ENCODE results near the gene VTI1A.

The VTI1A gene

DNA sequence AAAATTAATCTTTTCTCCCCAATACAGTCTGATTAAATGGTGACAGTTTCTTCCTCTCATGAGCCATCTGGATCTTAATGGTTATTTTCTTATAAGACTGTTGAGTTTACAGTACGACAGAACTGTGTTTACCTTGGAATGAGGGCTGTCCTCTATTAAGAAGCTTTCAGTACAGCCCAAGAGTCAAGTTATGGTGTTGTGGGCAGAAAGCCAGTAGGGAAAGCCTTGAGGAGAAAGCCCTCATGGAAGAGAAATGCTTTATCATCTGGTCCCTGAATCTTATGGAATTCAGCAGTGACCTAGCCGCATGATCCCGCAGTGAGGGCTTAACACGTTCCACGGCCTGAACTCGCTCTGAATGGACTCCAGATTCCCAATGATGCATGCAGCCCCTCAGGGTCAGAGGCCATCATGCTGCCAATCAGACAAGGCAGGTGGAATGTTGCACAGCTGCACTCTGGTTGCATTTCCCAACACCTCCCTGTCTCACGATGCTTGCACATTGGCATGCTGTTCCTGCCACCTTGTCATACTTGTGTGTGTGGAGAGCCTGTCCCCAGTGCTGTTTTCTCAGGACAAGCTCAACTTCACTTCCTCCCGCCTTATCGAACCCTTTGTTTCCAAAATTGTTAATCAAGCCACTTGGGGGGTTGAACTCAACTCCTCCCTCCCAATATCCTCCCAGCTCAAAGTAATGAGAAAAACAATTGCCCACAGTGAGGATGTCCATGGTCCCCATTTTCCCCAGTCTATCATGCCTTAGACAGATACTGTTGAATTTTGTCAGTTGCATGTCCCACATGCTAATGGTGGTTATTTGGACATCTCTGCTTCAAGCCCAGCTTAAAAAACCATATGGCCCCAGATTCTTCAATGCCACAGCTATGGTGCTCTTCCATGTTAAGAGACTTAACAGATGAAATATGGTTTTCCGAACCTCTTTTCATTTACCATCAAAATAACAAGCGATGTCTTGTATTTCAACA is 291.9 kb downstream of the VTI1A start:
- H3K4me3 Mint-ChIP-seq, result no peak overlapping the region
- H3K4me1 Mint-ChIP-seq (ENCODE audit: low read depth), result no peaks in the 10 kb centered on the region
- H3K36me3 Mint-ChIP-seq (ENCODE audit: low read depth), result peaks cover 35% of the 10 kb centered on the region
- peaks cover 5% of the 10 kb centered on the region for H3K9me3 Mint-ChIP-seq
- H3K27ac Mint-ChIP-seq, result no peak overlapping the region
- no peaks in the 10 kb centered on the region for H3K27me3 Mint-ChIP-seq

DNA sequence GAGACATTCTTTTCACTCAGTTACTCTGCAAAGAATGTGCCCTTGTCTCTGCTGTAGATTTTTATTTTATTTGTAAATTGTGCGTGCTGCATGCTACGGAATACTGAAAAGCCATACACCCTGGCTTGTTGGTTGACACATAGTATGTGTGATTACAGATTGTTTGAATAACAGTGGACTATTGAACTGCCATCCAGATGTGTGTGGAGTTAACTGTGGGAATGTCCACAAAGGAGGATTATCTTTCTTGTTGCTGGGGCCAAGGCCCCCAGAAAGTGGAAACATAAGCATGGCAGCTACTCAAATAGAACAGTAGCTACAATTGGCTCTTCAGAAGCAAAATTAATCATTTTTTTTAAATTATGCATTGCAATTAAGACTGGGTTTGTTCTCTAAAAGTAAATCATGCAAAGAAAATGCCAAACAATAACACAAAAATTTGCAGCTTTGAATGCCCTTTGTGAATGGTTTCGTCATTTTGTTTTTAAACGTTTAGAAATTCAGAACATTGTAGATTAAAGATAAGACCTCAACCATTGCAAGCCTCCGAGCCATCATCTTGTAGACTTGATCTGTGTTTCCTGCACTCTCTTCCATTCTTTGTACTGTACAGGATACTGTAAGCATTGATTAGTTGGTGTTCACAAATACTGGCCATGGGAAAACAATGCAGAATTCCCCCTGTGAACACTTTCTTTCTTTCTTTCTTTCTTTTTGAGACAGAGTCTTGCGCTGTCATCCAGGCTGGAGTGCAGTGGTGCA is 292.8 kb downstream of the VTI1A start:
- H3K36me3 Mint-ChIP-seq (ENCODE audit: low read depth), result peaks cover 31% of the 10 kb centered on the region
- H3K4me1 Mint-ChIP-seq (ENCODE audit: low read depth), result no peaks in the 10 kb centered on the region
- H3K4me3 Mint-ChIP-seq, result no peak overlapping the region

DNA sequence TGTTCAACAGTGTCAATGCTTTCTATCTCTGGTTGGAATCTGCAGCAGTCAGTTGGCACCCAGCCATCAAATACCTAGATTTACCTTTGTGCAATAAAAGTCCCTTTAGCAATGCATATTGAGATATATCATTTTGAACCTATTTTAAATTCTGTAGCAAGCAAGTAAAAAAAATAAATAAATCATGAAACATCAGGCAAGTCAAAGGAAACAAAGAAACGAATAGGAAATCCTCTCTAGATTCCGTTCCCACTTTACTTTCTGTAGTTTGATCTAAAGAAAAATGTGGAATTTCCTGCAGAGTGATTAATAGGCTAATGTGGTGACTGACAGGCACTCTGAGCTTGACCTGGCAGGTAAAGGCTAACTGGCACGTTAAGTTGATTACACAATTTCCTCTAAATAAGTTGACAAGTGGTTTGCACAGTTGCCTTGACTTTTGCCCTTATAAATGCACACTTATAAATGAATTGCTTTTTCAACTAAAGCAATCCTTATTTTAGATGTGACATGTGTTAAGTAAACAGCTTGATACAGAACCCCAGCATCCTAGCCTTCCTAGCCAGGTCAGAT is 294.9 kb downstream of the VTI1A start:
- H3K9me3 Mint-ChIP-seq, result peaks cover 5% of the 10 kb centered on the region
- H3K27me3 Mint-ChIP-seq, result no peaks in the 10 kb centered on the region
- no peak overlapping the region for H3K4me3 Mint-ChIP-seq
- H3K36me3 Mint-ChIP-seq (ENCODE audit: low read depth), result peaks cover 32% of the 10 kb centered on the region
- no peak overlapping the region for H3K27ac Mint-ChIP-seq
- no peaks in the 10 kb centered on the region for H3K4me1 Mint-ChIP-seq (ENCODE audit: low read depth)

More for the DNA sequence above, 292.8 kb downstream of the VTI1A start:
- Mint-ChIP-seq H3K27ac (no peak overlapping the region), H3K27me3 (no peaks in the 10 kb centered on the region), H3K9me3 (peaks cover 5% of the 10 kb centered on the region)

DNA sequence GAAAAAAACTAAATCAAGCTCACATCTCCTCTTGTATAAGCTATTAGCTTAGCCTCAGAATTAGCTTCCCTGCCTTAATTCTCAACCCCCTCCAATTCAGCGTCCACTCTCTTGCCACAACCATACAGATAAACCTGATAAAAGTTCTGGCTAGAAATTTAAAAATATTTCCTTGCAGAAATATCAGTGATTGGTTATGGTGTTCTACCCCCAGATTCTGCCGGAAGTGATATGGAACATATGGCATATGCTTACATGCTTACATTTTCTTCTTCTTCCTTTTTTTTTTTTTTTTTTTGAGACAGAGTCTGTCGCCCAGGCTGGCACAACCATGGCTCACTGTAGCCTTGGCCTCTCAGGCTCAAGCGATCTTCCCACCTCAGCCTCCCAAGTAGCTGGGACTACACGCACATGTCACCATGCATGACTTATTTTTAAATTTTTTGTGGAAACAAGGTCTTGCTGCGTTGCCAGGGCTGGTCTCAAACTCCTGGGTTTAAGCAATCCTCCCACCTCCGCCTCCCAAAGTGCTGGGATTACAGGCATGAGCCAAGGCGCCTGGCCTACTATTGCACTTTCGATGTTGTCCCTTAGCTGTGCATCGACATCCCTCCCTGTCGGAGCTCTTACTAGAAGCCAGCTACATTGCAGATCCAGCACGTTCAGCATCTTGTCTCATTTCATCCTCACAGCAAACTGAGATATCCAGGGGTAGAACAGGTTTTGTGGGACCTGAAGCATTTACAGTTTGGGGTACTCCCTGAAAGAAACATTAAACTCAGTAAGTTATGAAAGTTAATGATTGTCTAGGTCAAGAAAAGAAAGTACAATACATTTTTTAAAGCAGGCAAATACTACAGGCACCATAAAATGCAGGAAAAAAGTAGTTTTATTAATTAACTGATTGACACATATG is 297.4 kb downstream of the VTI1A start:
- H3K27ac Mint-ChIP-seq, result no peak overlapping the region

DNA sequence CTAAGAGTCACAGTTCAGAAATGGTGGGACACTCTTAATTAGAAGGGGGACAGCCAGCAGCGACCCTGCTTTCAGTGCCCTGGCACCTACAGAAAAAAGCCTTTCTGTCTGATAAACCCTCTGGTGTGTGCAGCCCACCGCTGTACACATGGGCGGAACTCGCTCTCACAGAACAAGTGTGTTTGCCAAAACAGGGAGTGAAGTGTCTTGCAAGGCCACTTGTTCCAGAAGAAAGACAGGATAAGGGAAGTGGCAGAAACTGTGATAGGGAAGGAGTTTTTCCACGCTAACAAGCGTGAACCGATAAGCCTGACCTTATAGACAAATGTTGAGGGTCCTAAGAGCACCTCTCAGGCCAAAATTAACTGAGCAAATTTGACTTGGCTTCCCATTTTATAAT is 299.3 kb downstream of the VTI1A start:
- no peak overlapping the region for H3K27ac Mint-ChIP-seq
- H3K27me3 Mint-ChIP-seq, result no peaks in the 10 kb centered on the region
- H3K4me3 Mint-ChIP-seq, result no peak overlapping the region
- peaks cover 8% of the 10 kb centered on the region for H3K36me3 Mint-ChIP-seq (ENCODE audit: low read depth)
- no peaks in the 10 kb centered on the region for H3K4me1 Mint-ChIP-seq (ENCODE audit: low read depth)
- no peaks in the 10 kb centered on the region for H3K9me3 Mint-ChIP-seq

More for the DNA sequence above, 297.4 kb downstream of the VTI1A start:
- H3K4me1 Mint-ChIP-seq (ENCODE audit: low read depth), result no peaks in the 10 kb centered on the region
- H3K9me3 Mint-ChIP-seq, result peaks cover 1% of the 10 kb centered on the region
- no peak overlapping the region for H3K4me3 Mint-ChIP-seq
- no peaks in the 10 kb centered on the region for H3K27me3 Mint-ChIP-seq
- peaks cover 14% of the 10 kb centered on the region for H3K36me3 Mint-ChIP-seq (ENCODE audit: low read depth)

DNA sequence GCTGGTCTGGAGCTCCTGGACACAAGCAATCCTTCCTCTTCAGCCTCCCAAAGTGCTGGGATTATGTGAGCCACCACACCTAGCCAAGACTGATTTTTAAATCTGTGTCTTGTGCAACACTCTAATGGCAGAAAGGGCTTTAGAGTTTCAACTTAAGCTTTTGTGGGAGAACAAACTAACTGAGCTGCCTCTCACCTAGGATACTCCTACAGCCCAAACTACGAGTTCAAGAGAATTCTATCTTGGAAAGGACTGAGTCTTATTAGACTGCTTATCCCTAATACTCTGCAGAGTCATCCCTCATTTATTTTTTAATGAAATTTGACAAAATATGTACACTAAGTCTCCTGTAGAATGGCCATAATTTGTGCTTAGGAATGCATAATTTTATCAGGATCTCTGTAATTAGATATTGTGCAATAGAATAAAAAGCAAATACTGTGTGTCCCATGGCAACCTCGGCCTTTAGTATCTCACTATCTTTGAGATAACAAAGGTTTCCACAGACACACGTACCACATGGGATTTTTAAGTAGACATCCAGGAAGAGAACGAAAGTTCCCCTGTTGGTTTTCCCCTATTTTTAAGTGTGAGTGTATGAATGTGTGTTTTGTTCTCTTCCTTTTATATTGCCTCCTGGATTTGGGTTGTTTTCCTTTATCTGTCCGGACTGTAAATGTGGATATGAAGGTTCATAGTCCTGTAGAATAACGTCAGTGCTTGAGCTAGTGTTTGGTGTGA is 303.6 kb downstream of the VTI1A start:
- Mint-ChIP-seq H3K27ac (no peak overlapping the region), H3K36me3 (ENCODE audit: low read depth) (peaks cover 14% of the 10 kb centered on the region), H3K9me3 (no peaks in the 10 kb centered on the region), H3K4me3 (no peak overlapping the region), H3K27me3 (no peaks in the 10 kb centered on the region), H3K4me1 (ENCODE audit: low read depth) (no peaks in the 10 kb centered on the region)

DNA sequence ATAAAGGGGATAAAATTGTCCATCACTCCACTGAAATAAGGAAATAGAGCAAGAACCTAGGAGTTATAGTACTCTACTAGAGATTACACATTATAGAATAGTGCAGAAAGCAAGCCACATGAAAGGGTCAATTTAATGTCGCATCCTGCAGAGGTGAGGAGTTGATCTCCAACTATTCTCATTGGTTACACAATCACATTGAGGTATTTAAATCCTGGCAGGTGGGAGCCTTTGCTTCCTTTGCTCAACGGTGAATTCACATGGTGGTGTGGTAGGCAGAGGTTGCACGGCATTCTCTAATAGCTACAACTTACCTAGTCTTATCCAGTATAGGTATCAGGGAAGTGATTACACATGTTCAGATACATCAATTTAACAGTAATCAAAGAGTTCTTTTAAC is 304.6 kb downstream of the VTI1A start:
- H3K9me3 Mint-ChIP-seq, result no peaks in the 10 kb centered on the region
- no peaks in the 10 kb centered on the region for H3K27me3 Mint-ChIP-seq
- no peaks in the 10 kb centered on the region for H3K4me1 Mint-ChIP-seq (ENCODE audit: low read depth)
- H3K36me3 Mint-ChIP-seq (ENCODE audit: low read depth), result peaks cover 10% of the 10 kb centered on the region
- H3K4me3 Mint-ChIP-seq, result no peak overlapping the region
- H3K27ac Mint-ChIP-seq, result no peak overlapping the region

DNA sequence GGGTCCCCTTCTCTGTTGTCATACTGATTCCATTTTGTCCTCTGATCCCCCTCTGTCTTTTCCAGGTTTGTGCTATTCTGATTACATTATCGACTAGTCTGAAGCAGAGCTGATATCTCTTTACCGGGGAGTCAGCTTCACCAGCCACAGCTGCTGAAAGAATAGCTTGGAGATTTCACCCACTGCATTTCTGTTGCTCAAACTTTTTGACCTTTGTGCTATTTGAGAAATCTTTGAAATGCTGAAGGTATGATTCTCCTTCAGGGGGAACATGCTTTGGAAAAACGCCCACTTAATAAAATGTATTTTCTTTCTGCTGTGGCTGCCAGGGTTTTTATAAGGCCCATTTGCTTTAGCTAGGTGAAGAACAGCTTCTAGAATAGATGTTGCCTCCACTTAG is 305.3 kb downstream of the VTI1A start:
- H3K4me1 Mint-ChIP-seq (ENCODE audit: low read depth), result no peaks in the 10 kb centered on the region
- no peaks in the 10 kb centered on the region for H3K27me3 Mint-ChIP-seq
- no peaks in the 10 kb centered on the region for H3K9me3 Mint-ChIP-seq
- H3K4me3 Mint-ChIP-seq, result no peak overlapping the region
- H3K27ac Mint-ChIP-seq, result no peak overlapping the region
- peaks cover 10% of the 10 kb centered on the region for H3K36me3 Mint-ChIP-seq (ENCODE audit: low read depth)

DNA sequence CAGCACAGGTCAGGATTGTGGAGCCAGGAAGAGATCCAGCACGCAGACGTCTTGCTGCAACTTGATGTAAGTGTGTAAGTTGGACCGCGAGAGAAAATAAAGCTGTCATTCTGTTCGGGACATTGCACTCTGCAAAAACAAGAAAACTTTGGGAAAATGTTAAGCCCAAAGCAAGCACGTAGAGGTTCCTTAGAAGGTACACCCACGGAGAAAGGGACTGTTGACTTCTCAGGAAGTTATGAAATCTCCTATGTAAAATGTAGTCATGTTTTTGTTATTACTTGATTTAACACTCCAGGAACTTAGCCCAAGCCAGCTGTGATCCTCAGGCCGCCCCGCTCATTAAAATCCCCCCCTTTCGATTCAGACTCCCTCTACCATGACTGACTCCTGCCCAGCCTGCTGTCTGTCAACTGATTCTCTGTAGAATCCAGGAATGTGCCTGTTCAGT is 307.0 kb downstream of the VTI1A start:
- no peak overlapping the region for H3K27ac Mint-ChIP-seq
- no peaks in the 10 kb centered on the region for H3K9me3 Mint-ChIP-seq
- no peaks in the 10 kb centered on the region for H3K4me1 Mint-ChIP-seq (ENCODE audit: low read depth)

DNA sequence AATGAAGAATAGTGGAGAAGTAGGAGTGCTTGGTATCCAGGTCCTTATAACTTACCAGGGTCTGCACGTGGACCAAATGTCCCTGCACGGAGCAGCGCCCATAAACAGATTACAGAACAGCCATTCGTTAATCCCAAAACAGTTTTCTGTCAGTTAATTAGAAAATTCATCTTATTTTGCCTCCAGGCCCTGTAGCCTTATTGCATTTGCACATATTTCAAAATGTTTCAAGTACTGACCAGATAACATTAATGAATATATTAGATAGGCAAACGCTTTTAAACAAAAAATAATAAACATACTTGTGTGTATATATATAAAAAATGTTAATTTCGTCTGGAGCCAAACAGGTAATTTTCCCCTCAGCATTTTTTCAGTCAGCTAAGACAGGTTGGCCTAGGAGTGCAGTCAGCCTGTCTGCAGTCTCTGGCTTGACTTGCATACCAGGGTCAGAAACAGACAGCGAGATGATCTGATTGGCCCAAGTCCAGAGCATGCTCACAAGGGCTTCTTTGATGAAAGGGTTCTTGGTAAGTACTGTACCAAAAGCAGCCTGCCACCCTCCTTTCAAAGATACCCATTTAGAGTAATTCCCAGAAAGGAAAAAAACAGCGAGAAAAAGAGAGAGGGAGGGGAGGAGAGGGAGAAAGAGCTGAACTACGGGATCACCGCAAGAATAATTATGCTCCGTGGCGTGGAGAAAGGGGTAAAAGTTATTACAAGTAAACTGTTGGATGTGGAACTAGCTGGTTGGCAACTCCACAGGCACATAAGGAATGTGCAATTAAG is 308.6 kb downstream of the VTI1A start:
- Mint-ChIP-seq H3K4me1 (ENCODE audit: low read depth) (no peaks in the 10 kb centered on the region), H3K9me3 (no peaks in the 10 kb centered on the region), H3K36me3 (ENCODE audit: low read depth) (peaks cover 24% of the 10 kb centered on the region), H3K4me3 (no peak overlapping the region), H3K27ac (no peak overlapping the region), H3K27me3 (no peaks in the 10 kb centered on the region)

More for the DNA sequence above, 307.0 kb downstream of the VTI1A start:
- no peak overlapping the region for H3K4me3 Mint-ChIP-seq
- H3K36me3 Mint-ChIP-seq (ENCODE audit: low read depth), result peaks cover 15% of the 10 kb centered on the region
- no peaks in the 10 kb centered on the region for H3K27me3 Mint-ChIP-seq

DNA sequence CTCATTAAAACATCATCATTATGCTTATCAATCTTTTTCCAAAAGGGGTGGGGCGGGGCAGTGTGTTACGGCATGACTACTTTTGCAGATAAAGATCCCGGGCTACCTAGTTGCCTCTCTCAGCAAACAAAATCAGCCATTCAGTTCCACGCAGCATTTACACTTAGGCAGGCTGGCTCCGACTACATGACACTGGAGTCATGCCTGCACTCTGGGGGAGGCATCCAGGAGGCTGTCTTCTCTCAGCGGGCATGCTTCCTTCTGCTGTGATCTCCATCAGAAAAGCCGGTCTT is 309.2 kb downstream of the VTI1A start:
- peaks cover 24% of the 10 kb centered on the region for H3K36me3 Mint-ChIP-seq (ENCODE audit: low read depth)
- H3K27me3 Mint-ChIP-seq, result no peaks in the 10 kb centered on the region
- H3K27ac Mint-ChIP-seq, result no peak overlapping the region
- H3K4me3 Mint-ChIP-seq, result no peak overlapping the region
- no peaks in the 10 kb centered on the region for H3K4me1 Mint-ChIP-seq (ENCODE audit: low read depth)
- H3K9me3 Mint-ChIP-seq, result no peaks in the 10 kb centered on the region

DNA sequence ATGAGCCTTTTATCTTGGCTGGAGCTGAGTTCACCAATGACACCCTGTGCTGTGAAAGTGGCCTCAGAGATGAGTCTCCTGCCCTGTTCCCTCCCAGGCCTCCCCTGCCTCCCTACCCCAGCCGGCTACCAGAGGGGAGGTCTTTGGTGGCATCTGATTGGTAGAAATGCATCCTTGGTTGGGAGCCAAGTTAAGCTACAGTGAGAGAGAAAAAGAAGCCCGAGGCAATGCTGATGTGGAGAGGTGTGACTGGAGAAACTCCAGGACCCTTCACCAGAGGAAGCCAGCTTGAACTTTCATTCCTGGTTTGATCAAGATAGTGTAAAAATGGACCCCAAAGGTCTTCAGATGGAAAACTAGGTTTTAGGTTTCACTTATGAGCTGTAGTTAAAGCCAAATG is 311.9 kb downstream of the VTI1A start:
- Mint-ChIP-seq H3K27ac (no peak overlapping the region), H3K27me3 (no peaks in the 10 kb centered on the region), H3K36me3 (ENCODE audit: low read depth) (peaks cover 21% of the 10 kb centered on the region), H3K4me1 (ENCODE audit: low read depth) (no peaks in the 10 kb centered on the region), H3K9me3 (no peaks in the 10 kb centered on the region), H3K4me3 (no peak overlapping the region)

DNA sequence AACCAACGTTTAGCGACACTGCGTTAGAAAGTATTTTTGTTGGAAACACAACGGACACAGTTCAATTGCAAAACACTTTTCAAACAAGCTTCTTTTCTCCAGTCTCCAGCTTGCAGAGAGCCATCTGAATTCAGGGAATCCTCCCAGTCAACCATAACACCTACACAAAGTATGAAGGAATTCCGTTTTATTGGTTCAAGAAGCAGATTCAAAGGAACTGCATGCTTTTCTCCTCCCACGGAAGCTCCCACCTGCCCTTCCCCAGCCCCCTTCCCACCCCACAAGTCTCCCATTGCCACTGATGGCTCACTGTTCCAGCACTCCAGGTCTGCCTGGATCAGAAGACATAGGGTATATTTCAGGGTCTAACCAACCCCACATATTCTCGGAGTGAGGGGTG is 312.5 kb downstream of the VTI1A start:
- H3K27ac Mint-ChIP-seq, result no peak overlapping the region

More for the DNA sequence above, 312.5 kb downstream of the VTI1A start:
- no peak overlapping the region for H3K4me3 Mint-ChIP-seq
- no peaks in the 10 kb centered on the region for H3K4me1 Mint-ChIP-seq (ENCODE audit: low read depth)
- no peaks in the 10 kb centered on the region for H3K9me3 Mint-ChIP-seq
- H3K27me3 Mint-ChIP-seq, result no peaks in the 10 kb centered on the region
- H3K36me3 Mint-ChIP-seq (ENCODE audit: low read depth), result peaks cover 15% of the 10 kb centered on the region

All from stimulated activated naive CD8-positive, alpha-beta T cell treated with anti-CD3 and anti-CD28 coated beads, Interleukin-15, Interleukin-2, amounts not matched to agents 100 ng/mL and 50 ng/mL, for 24 hours (primary cell).